H1 (cell line): Measurements from ENCODE around the gene ANKRD17.

Source experiments
- EGR1 ChIP-seq: IDR thresholded peaks from 2 replicates; pipeline ENCODE4 v1.6.1; 2011; ENCODE audit warnings: low read depth, low read length, borderline replicate concordance
- EZH2 ChIP-seq: fragments of 200-600 bp; sonication (generic); IDR thresholded peaks from 2 replicates; pipeline ENCODE4 v1.7.1; 2012; ENCODE audit warnings: low read depth, mild to moderate bottlenecking, moderate library complexity, low read length, inconsistent platforms; ENCODE audit not compliant: severe bottlenecking
- GTF2F1 ChIP-seq: IDR thresholded peaks from 2 replicates; pipeline ENCODE4 v1.6.1; 2012; ENCODE audit warnings: low read depth, low read length, improper control_type of control experiment, borderline replicate concordance
- NRF1 ChIP-seq: IDR thresholded peaks from 2 replicates; pipeline ENCODE4 v1.6.1; 2011; ENCODE audit warnings: mild to moderate bottlenecking, low read depth, low read length, improper control_type of control experiment
- PHF8 ChIP-seq: fragments of 200-600 bp; sonication (generic); conservative IDR thresholded peaks from 2 replicates; pipeline ENCODE4 v1.7.1; 2012; ENCODE audit warnings: low read depth, mild to moderate bottlenecking, inconsistent platforms, low read length, moderate library complexity
- POLR2A ChIP-seq, 2 experiments: IDR thresholded peaks; 1 replicate in 1 of 2; 2 replicates in 1 of 2; pipeline ENCODE4 v1.6.1; 2011; ENCODE audit warnings: low read depth in 2 of 2, low read length in 2 of 2, mild to moderate bottlenecking in 2 of 2; ENCODE audit errors: control extremely low read depth in 1 of 2
- SP1 ChIP-seq: IDR thresholded peaks from 2 replicates; pipeline ENCODE4 v1.6.1; 2011; ENCODE audit warnings: low read depth, low read length
- SP2 ChIP-seq: IDR thresholded peaks from 2 replicates; pipeline ENCODE4 v1.6.1; 2012; ENCODE audit warnings: mild to moderate bottlenecking, low read length, inconsistent platforms
- SRF ChIP-seq: IDR thresholded peaks from 2 replicates; pipeline ENCODE4 v1.6.1; 2011; ENCODE audit warnings: mild to moderate bottlenecking, low read depth, low read length, moderate library complexity
- TBP ChIP-seq: IDR thresholded peaks from 2 replicates; pipeline ENCODE4 v1.6.1; 2011; ENCODE audit warnings: low read depth, low read length, improper control_type of control experiment
- TF ChIP-seq, protein P1 (sequence below), 3 experiments: IDR thresholded peaks; 1 replicate in 2 of 3; 2 replicates in 1 of 3; pipeline versions ENCODE4 v1.5.1 to v1.6.1; 2011; ENCODE audit warnings: low read length in 3 of 3, mild to moderate bottlenecking in 3 of 3, inconsistent platforms in 2 of 3, low read depth in 1 of 3, moderate library complexity in 1 of 3; ENCODE audit not compliant: insufficient read depth in 1 of 3; ENCODE audit errors: control extremely low read depth in 1 of 3

- no peak; a peak in 1 of 3 replicates for TF ChIP-seq POLR2A (IDR thresholded peaks at IDR 0.05; ENCODE audit: control extremely low read depth in 1 of 2, low read depth in 2 of 2, low read length in 2 of 2)
- no peak for TF ChIP-seq PHF8
- TF ChIP-seq SP2 = no peak
- no peak for TF ChIP-seq EZH2
- TF ChIP-seq NRF1 = no peak
- no peak for TF ChIP-seq EGR1
- no peak for TF ChIP-seq TBP
- TF ChIP-seq, protein P1, sequence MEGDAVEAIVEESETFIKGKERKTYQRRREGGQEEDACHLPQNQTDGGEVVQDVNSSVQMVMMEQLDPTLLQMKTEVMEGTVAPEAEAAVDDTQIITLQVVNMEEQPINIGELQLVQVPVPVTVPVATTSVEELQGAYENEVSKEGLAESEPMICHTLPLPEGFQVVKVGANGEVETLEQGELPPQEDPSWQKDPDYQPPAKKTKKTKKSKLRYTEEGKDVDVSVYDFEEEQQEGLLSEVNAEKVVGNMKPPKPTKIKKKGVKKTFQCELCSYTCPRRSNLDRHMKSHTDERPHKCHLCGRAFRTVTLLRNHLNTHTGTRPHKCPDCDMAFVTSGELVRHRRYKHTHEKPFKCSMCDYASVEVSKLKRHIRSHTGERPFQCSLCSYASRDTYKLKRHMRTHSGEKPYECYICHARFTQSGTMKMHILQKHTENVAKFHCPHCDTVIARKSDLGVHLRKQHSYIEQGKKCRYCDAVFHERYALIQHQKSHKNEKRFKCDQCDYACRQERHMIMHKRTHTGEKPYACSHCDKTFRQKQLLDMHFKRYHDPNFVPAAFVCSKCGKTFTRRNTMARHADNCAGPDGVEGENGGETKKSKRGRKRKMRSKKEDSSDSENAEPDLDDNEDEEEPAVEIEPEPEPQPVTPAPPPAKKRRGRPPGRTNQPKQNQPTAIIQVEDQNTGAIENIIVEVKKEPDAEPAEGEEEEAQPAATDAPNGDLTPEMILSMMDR (IDR thresholded peaks at IDR 0.05; ENCODE audit: control extremely low read depth in 1 of 3, insufficient read depth in 1 of 3, low read depth in 1 of 3, low read length in 3 of 3) = peak; percentile 9 to 60 (median 57)
- TF ChIP-seq SRF = no peak
- TF ChIP-seq SP1 = no peak
- TF ChIP-seq GTF2F1 = no peak
These were observed 1.4 kb downstream of the ANKRD17 start for GRCh38 chr4:73257234-73257633.
